Stomach (tissue), 9 donors: ENCODE data around the gene KPNA1. TPM values are rescaled to one million over a fixed set of nuclear protein-coding genes. Genes with fewer than 3 reads are reported as not detected.

Experiments used
- DNase-seq, 2 donors: peaks; one replicate each; pipeline versions ENCODE4 v3.0.0 to v3.0.0-alpha.2; 2013 to 2019
- H3K27ac ChIP-seq, 5 donors: fragments of 200-600 bp in 4 of 5; sonication (generic) in 4 of 5; one replicate each; pipeline ENCODE4 v1.5.1; 2013 to 2019; ENCODE audit warnings: mild to moderate bottlenecking in 1 of 5, moderate library complexity in 1 of 5
- H3K27me3 ChIP-seq, 3 donors: fragments of 200-600 bp; sonication (generic); one replicate each; pipeline ENCODE4 v1.5.1; 2017 to 2019; ENCODE audit warnings: mixed run types in 1 of 3
- H3K36me3 ChIP-seq, 4 donors: fragments of 200-600 bp; sonication (generic); 1 replicate in 3 of 4; 2 replicates in 1 of 4; pipeline ENCODE4 v1.5.1; 2016 to 2019
- H3K4me1 ChIP-seq, 4 donors: fragments of 200-600 bp; sonication (generic); one replicate each; pipeline ENCODE4 v1.5.1; 2016 to 2019
- H3K4me3 ChIP-seq, 4 donors: fragments of 200-600 bp; sonication (generic) in 3 of 4; one replicate each; pipeline ENCODE4 v1.5.1; 2016 to 2019; ENCODE audit warnings: mild to moderate bottlenecking in 1 of 4
- H3K9me3 ChIP-seq, 4 donors: fragments of 200-600 bp; sonication (generic); one replicate each; pipeline ENCODE4 v1.5.1; 2016 to 2019
- EP300 ChIP-seq: sonication (generic); formaldehyde crosslinking; IDR thresholded peaks from one replicate; pipeline ENCODE4 v1.6.1; 2017; ENCODE audit warnings: antibody characterized with exemption
- POLR2A ChIP-seq, 4 donors: fragments of 450-650 bp; IDR thresholded peaks; one replicate each; pipeline ENCODE4 v1.6.1; 2016; ENCODE audit warnings: antibody characterized with exemption in 4 of 4, control low read depth in 2 of 4, mild to moderate bottlenecking in 1 of 4, moderate library complexity in 1 of 4
- POLR2AphosphoS5 ChIP-seq, 3 donors: sonication (generic); formaldehyde crosslinking; IDR thresholded peaks; one replicate each; pipeline ENCODE4 v1.6.1; 2016; ENCODE audit warnings: antibody characterized with exemption in 3 of 3
- WGBS, 5 donors: extraction: QIAGEN DNeasy Blood & Tissue Kit in 3 of 5; methylation state at CpG; one replicate each; pipeline versions ENCODE4 v1.1.5 to v1.1.7; 2013 to 2018; 5-methylcytosine and 5-hydroxymethylcytosine counted together
- intact Hi-C: fragments of 100-400 bp; cut with DNase I; formaldehyde crosslinking; loops from one replicate; pipeline ENCODE4 v1.15.1; 2023; ENCODE audit warnings: low total_unique reads
- polyA plus RNA-seq, 3 donors: library from polyadenylated mRNA; stranded (reverse); fragments of 200-250 nt; gene quantifications; one replicate each; pipeline ENCODE4 v1.2.3, GENCODE V29; 2013
- total RNA-seq, 5 donors: library from RNA; depleted of rRNA; stranded (reverse); fragments of >200 nt; gene quantifications; one replicate each; pipeline versions ENCODE4 v1.1.0 to v1.2.3, GENCODE V29; 2014 to 2016
- TF ChIP-seq, protein P1 (sequence below), 7 experiments: fragments of 450-650 bp in 4 of 7; fragments of 200-600 bp in 3 of 7; sonication (generic) in 3 of 7; IDR thresholded peaks; one replicate each; pipeline ENCODE4 v1.5.1; 2016 to 2019; ENCODE audit warnings: antibody characterized with exemption in 7 of 7, control low read depth in 2 of 7, mild to moderate bottlenecking in 1 of 7
- donor health status: healthy with polysubstance abuse.
- donor health status: Bipolar disorder and iron deficiency.
- donor health status: healthy.

KPNA1 gene
- total and polyA plus RNA-seq, 8 donors: 6.7 to 88.4 (median 32.0) TPM

DNA sequence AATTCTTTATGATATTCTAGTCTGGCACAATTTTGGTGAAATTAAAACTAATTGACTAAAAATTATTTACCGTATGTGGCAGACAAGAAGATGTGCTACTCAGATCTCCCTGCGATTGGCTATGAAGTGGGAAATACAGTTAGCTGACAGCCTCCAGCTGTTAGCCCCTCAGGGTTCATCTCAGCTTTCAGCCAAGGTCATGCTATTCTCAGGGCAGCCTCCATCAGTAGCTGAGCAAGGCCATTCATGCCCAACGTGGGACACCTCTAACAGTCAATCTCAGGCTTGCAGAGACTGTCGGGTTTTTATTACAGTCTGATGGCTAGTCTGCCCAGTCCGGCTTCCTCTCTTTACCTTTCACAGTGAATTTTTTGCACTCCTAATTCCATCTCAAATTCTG lies 42.6 kb upstream of the KPNA1 start:
- H3K27me3 ChIP-seq: no peaks in the 10 kb centered on the region
- peaks cover 5 to 22% (median 17%) of the 10 kb centered on the region in 4 donors for H3K4me1 ChIP-seq
- no peak overlapping the region for H3K27ac ChIP-seq
- WGBS, 5 donors: 82 to 92% (median 90%) methylated on average over 5 of the region's 5 CpGs
- no peak for DNase-seq
- no peaks in the 10 kb centered on the region for H3K9me3 ChIP-seq
- peaks cover 27 to 77% (median 72%) of the 10 kb centered on the region in 4 donors for H3K36me3 ChIP-seq
- TF ChIP-seq POLR2A (IDR thresholded peaks at IDR 0.05): no peak
- TF ChIP-seq, protein P1, sequence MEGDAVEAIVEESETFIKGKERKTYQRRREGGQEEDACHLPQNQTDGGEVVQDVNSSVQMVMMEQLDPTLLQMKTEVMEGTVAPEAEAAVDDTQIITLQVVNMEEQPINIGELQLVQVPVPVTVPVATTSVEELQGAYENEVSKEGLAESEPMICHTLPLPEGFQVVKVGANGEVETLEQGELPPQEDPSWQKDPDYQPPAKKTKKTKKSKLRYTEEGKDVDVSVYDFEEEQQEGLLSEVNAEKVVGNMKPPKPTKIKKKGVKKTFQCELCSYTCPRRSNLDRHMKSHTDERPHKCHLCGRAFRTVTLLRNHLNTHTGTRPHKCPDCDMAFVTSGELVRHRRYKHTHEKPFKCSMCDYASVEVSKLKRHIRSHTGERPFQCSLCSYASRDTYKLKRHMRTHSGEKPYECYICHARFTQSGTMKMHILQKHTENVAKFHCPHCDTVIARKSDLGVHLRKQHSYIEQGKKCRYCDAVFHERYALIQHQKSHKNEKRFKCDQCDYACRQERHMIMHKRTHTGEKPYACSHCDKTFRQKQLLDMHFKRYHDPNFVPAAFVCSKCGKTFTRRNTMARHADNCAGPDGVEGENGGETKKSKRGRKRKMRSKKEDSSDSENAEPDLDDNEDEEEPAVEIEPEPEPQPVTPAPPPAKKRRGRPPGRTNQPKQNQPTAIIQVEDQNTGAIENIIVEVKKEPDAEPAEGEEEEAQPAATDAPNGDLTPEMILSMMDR (IDR thresholded peaks at IDR 0.05): no peak
- no peak for TF ChIP-seq EP300
- TF ChIP-seq POLR2AphosphoS5 (IDR thresholded peaks at IDR 0.05): no peak
- no peak overlapping the region for H3K4me3 ChIP-seq
- intact Hi-C loops: no loop called here

DNA sequence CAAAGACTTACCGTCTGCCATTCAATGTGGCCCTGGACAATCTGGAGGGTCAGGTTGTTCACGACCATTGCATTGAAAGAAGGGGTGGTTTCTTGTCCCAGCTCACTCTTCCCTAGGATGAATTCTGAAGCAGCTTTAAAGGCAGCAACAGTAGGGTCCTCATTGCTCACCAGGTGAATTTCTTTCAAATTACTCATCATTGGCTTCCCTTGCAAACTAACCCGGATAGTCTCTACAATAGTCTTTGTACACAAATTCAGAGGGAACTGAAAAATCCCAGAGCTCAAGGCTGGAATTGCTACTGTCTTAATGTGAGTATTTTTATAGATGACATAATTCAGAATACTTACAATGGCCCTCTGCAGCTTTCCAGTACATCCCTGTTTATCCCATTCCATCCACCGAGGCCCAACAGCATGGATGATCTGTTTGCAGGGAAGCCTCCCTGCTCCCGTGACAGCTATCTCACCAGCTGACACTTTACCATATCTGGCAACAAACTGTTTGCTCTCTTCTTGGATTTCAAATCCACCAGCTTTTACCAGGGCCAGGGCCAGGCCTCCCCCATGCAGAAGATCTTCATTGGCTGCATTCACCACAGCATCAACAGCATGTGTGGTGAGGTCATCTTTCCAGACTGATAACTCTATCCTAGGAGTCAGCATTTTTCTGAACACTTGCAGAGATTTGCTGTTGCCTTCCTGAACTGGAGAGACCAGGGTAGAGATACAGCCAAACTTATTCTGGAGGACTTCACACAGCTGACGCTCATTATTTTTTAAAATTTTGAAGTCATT lies 40.7 kb upstream of the KPNA1 start:
- H3K4me3 ChIP-seq: no peak overlapping the region
- no peak for TF ChIP-seq EP300
- TF ChIP-seq POLR2AphosphoS5 (IDR thresholded peaks at IDR 0.05): no peak
- TF ChIP-seq POLR2A (IDR thresholded peaks at IDR 0.05): no peak
- TF ChIP-seq, protein P1 (IDR thresholded peaks at IDR 0.05): no peak
- no peaks in the 10 kb centered on the region for H3K27me3 ChIP-seq
- intact Hi-C loops: no loop called here
- H3K9me3 ChIP-seq: no peaks in the 10 kb centered on the region
- H3K36me3 ChIP-seq: peaks cover 34 to 96% (median 91%) of the 10 kb centered on the region in 4 donors
- WGBS, 5 donors: 80 to 95% (median 90%) methylated on average over 6 of the region's 6 CpGs
- peaks cover 0 to 5% (median 3%) of the 10 kb centered on the region in 4 donors for H3K4me1 ChIP-seq
- no peak overlapping the region for H3K27ac ChIP-seq
- no peak for DNase-seq

DNA sequence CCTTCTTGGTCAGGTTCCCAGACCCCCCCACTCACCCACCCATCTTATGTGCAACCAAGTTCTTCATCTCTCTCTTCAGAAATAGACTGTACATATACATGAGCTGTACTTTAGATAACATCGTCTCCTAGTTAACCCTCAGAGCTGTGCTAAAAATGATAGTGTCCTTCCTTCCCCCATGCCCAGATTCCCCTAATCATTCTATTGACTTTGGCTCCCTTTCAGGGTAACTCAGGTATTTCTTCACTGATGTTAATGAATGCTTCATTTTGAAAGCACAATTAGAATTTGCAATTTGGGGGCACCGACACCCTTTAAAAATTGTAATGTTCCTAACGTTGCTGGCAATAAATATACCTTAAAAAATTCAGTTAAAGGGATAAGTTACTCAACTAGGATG lies 38.4 kb upstream of the KPNA1 start:
- WGBS, 5 donors: 48 to 74% (median 65%) methylated on average over 3 of the region's 3 CpGs

DNA sequence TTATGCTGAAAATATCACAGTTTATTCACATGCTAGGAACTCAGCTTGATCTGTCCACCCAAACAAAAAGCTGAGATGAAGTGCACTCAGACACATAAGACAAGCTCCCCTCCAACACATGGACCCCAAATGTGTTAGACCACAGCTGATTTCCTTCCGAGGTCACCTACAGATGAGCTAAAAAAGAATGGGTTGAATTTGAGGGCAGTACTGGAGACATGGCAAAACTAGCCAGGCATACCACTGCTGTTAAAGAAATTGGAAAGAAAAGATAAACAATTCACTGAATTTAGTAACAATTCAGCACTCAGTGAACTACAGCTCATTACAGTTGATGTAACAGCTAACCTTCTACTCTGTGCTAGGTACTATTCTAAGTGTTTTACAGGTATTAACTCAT lies 33.9 kb upstream of the KPNA1 start:
- no peak overlapping the region for H3K27ac ChIP-seq
- intact Hi-C loops: no loop called here
- 90 to 96% (median 95%) methylated on average over 1 of the region's 1 CpG for WGBS, 5 donors
- H3K27me3 ChIP-seq: no peaks in the 10 kb centered on the region
- H3K9me3 ChIP-seq: no peaks in the 10 kb centered on the region
- peaks cover 30 to 98% (median 94%) of the 10 kb centered on the region in 4 donors for H3K36me3 ChIP-seq
- TF ChIP-seq, protein P1 (IDR thresholded peaks at IDR 0.05): no peak
- TF ChIP-seq POLR2AphosphoS5 (IDR thresholded peaks at IDR 0.05) (no peak), EP300 (no peak), POLR2A (IDR thresholded peaks at IDR 0.05) (no peak)
- peaks cover 0 to 3% (median 0%) of the 10 kb centered on the region in 4 donors for H3K4me1 ChIP-seq
- no peak overlapping the region for H3K4me3 ChIP-seq
- DNase-seq: no peak

More for the DNA sequence above, 38.4 kb upstream of the KPNA1 start:
- Histone ChIP-seq H3K27ac (no peak overlapping the region), H3K4me3 (no peak overlapping the region), H3K9me3 (no peaks in the 10 kb centered on the region), H3K27me3 (no peaks in the 10 kb centered on the region), H3K36me3 (peaks cover 34 to 100% (median 97%) of the 10 kb centered on the region in 4 donors), H3K4me1 (peaks cover 0 to 4% (median 0%) of the 10 kb centered on the region in 4 donors)
- no peak for DNase-seq
- TF ChIP-seq, protein P1 (IDR thresholded peaks at IDR 0.05): no peak
- TF ChIP-seq EP300: no peak
- TF ChIP-seq POLR2A (IDR thresholded peaks at IDR 0.05): no peak
- TF ChIP-seq POLR2AphosphoS5 (IDR thresholded peaks at IDR 0.05): no peak
- intact Hi-C loops: no loop called here
